Fibroblast of lung (primary cell): ENCODE data around the gene MAPKAP1.

ENCODE experiments used
- EZH2 ChIP-seq: IDR thresholded peaks from 2 replicates; pipeline ENCODE4 v1.5.1; 2012; ENCODE audit warnings: low read length, control low read depth, mild to moderate bottlenecking; ENCODE audit errors: missing control alignments
- TF ChIP-seq, protein P1 (sequence below), 2 donors: IDR thresholded peaks in 1 of 2; conservative IDR thresholded peaks in 1 of 2; 1 replicate in 1 of 2; 2 replicates in 1 of 2; pipeline ENCODE4 v1.5.1; 2011 to 2012; ENCODE audit warnings: low read length in 2 of 2, control low read depth in 1 of 2, inconsistent platforms in 1 of 2, low read depth in 1 of 2, mild to moderate bottlenecking in 1 of 2

DNA sequence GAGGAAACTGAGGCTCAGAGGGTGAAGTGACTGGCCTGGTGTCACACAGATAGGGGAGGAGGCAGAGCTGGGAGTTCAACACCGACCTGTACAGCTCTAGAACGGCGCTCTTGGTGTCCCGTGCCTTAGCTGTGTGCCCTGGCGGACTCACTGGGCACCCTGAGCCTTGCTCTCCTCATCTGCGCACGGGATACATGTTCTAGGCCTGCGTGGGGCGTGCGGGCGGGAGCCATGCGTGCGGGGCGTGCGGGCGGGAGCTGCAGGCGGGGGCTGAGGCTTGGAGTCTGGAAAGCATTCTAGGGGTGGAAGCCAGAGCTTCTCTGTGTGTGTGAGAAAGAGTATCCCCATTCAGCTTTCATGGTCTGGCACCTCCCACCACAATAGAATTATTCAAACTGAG, 280.1 kb downstream of the MAPKAP1 start:
- no peak for TF ChIP-seq EZH2
- TF ChIP-seq, protein P1, sequence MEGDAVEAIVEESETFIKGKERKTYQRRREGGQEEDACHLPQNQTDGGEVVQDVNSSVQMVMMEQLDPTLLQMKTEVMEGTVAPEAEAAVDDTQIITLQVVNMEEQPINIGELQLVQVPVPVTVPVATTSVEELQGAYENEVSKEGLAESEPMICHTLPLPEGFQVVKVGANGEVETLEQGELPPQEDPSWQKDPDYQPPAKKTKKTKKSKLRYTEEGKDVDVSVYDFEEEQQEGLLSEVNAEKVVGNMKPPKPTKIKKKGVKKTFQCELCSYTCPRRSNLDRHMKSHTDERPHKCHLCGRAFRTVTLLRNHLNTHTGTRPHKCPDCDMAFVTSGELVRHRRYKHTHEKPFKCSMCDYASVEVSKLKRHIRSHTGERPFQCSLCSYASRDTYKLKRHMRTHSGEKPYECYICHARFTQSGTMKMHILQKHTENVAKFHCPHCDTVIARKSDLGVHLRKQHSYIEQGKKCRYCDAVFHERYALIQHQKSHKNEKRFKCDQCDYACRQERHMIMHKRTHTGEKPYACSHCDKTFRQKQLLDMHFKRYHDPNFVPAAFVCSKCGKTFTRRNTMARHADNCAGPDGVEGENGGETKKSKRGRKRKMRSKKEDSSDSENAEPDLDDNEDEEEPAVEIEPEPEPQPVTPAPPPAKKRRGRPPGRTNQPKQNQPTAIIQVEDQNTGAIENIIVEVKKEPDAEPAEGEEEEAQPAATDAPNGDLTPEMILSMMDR (conservative IDR thresholded peaks at IDR 0.05 in 1 of 2, IDR thresholded peaks at IDR 0.05 in 1 of 2; ENCODE audit: low read depth in 1 of 2, low read length in 2 of 2), result no peak
